ACC112 (cell line): ENCODE measurements around the gene CCR3.

Experiments used
- H2AFZ ChIP-seq: fragments of 200-600 bp; sonication (generic); one replicate; pipeline ENCODE4 v1.6.0; 2017; ENCODE audit warnings: antibody characterized with exemption, low read length; ENCODE audit not compliant: unreplicated experiment
- H3K27ac ChIP-seq: fragments of 200-600 bp; sonication (generic); 2 replicates; pipeline ENCODE4 v1.5.1; 2014; ENCODE audit warnings: low read depth, mild to moderate bottlenecking, antibody characterized with exemption, low read length, moderate library complexity
- H3K27me3 ChIP-seq: fragments of 200-600 bp; sonication (generic); 2 replicates; pipeline ENCODE4 v1.6.1; 2014; ENCODE audit warnings: mild to moderate bottlenecking, antibody characterized with exemption, low read length, moderate library complexity, mixed read lengths; ENCODE audit not compliant: insufficient read depth
- H3K36me3 ChIP-seq: fragments of 200-600 bp; sonication (generic); 2 replicates; pipeline ENCODE4 v1.6.1; 2016; ENCODE audit warnings: mild to moderate bottlenecking, antibody characterized with exemption, low read length, moderate library complexity, mixed read lengths; ENCODE audit not compliant: insufficient read depth
- H3K4me1 ChIP-seq: fragments of 200-600 bp; sonication (generic); one replicate; pipeline ENCODE4 v1.6.1; 2016; ENCODE audit warnings: low read length, mixed read lengths; ENCODE audit not compliant: insufficient read depth, unreplicated experiment, control insufficient read depth
- H3K4me3 ChIP-seq: fragments of 200-600 bp; sonication (generic); 2 replicates; pipeline ENCODE4 v1.5.1; 2014; ENCODE audit warnings: mild to moderate bottlenecking, low read depth, low read length
- H3K79me2 ChIP-seq: fragments of 200-600 bp; sonication (generic); one replicate; pipeline ENCODE4 v1.6.0; 2016; ENCODE audit warnings: low read length; ENCODE audit not compliant: control insufficient read depth, unreplicated experiment, insufficient read depth

The CCR3 gene

DNA sequence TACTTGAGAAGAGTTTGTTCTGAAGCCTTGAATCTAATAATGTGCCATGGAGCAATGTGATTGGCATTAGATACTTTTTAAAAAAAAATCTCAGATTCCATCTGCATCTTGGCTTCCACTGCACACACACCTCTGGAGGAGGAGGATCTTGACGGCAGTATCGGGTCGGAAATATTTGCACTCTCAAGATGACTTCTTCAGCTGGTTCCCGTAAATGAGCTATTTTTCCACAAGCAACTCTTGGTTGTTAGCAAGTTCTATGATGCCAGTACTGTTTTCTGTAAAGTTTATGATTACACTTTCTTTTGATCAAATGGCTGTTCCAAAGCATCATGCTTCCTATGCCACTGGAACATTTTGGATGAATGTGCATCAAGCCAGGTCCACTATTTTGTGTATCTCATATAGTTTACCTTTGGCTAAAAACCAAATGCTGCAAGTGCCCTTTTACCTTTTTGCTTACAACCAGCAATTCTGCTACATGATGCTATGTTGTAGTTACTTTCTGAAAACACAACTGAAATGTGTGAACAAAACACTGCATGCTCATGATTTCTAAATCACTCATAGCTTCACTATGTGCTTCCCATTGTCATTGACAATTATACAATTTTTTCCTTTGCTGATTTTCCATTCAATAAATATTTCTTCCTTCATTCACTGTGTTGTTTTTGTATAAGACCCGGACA, 43.8 kb downstream of the CCR3 start:
- H3K79me2 ChIP-seq: no peaks in the 10 kb centered on the region
- H3K4me3 ChIP-seq: no peak overlapping the region
- H3K27ac ChIP-seq: no peak overlapping the region
- H2AFZ ChIP-seq: no peak overlapping the region
- no peaks in the 10 kb centered on the region for H3K4me1 ChIP-seq
- peaks cover 42% of the 10 kb centered on the region for H3K27me3 ChIP-seq
- H3K36me3 ChIP-seq: no peaks in the 10 kb centered on the region

- Histone ChIP-seq H3K4me1 (no peaks in the 10 kb centered on the region), H3K4me3 (no peak overlapping the region), H3K36me3 (no peaks in the 10 kb centered on the region), H3K27ac (no peak overlapping the region), H3K79me2 (no peaks in the 10 kb centered on the region), H3K27me3 (peaks cover 46% of the 10 kb centered on the region), H2AFZ (no peak overlapping the region)
Observed at GRCh38 chr3:46286947-46287565, 44.8 kb downstream of the CCR3 start.

GRCh38 chr3:46289551-46289950, 47.3 kb downstream of the CCR3 start:
- Histone ChIP-seq H2AFZ (no peak overlapping the region), H3K4me3 (no peak overlapping the region), H3K27me3 (peaks cover 45% of the 10 kb centered on the region), H3K36me3 (no peaks in the 10 kb centered on the region), H3K4me1 (no peaks in the 10 kb centered on the region), H3K27ac (no peak overlapping the region), H3K79me2 (no peaks in the 10 kb centered on the region)

DNA sequence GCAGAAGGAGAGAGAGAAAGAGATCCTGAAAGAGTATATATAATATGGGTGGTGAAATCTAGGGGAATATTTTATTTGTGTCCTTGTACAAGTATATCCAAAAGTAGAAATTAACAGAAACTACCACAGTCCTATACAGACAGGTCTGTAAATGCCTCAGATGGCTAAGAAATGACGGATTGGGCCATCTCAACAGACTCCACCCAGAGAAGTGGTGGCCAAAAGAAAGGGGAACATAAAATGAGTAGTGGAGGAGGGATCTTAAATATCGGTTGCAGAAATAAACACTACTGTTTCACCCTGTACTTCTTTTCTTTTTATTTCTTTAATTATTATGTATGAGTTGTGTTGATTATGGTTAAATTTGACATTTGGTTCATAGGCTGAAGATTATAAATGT, 47.7 kb downstream of the CCR3 start:
- H3K36me3 ChIP-seq: no peaks in the 10 kb centered on the region
- H3K27ac ChIP-seq: no peak overlapping the region
- H2AFZ ChIP-seq: no peak overlapping the region
- no peaks in the 10 kb centered on the region for H3K79me2 ChIP-seq
- H3K27me3 ChIP-seq: peaks cover 48% of the 10 kb centered on the region
- no peaks in the 10 kb centered on the region for H3K4me1 ChIP-seq
- H3K4me3 ChIP-seq: no peak overlapping the region

- Histone ChIP-seq H2AFZ (no peak overlapping the region), H3K4me3 (no peak overlapping the region), H3K27me3 (peaks cover 53% of the 10 kb centered on the region), H3K27ac (no peak overlapping the region), H3K4me1 (no peaks in the 10 kb centered on the region), H3K36me3 (no peaks in the 10 kb centered on the region), H3K79me2 (no peaks in the 10 kb centered on the region)
Observed at GRCh38 chr3:46291046-46291445, 48.8 kb downstream of the CCR3 start.

GRCh38 chr3:46293035-46293724, 50.9 kb downstream of the CCR3 start:
- H3K27me3 ChIP-seq: peaks cover 62% of the 10 kb centered on the region
- no peak overlapping the region for H2AFZ ChIP-seq
- no peaks in the 10 kb centered on the region for H3K36me3 ChIP-seq
- H3K4me1 ChIP-seq: no peaks in the 10 kb centered on the region
- H3K27ac ChIP-seq: no peak overlapping the region
- H3K4me3 ChIP-seq: no peak overlapping the region
- H3K79me2 ChIP-seq: no peaks in the 10 kb centered on the region

GRCh38 chr3:46293991-46294833, 52.0 kb downstream of the CCR3 start:
- Histone ChIP-seq H3K79me2 (no peaks in the 10 kb centered on the region), H3K4me1 (no peaks in the 10 kb centered on the region), H2AFZ (no peak overlapping the region), H3K27ac (no peak overlapping the region), H3K27me3 (peaks cover 72% of the 10 kb centered on the region), H3K36me3 (no peaks in the 10 kb centered on the region), H3K4me3 (no peak overlapping the region)

- no peak overlapping the region for H3K27ac ChIP-seq
- H3K36me3 ChIP-seq: no peaks in the 10 kb centered on the region
- H3K27me3 ChIP-seq: peaks cover 78% of the 10 kb centered on the region
- H3K79me2 ChIP-seq: no peaks in the 10 kb centered on the region
- H3K4me3 ChIP-seq: no peak overlapping the region
- no peaks in the 10 kb centered on the region for H3K4me1 ChIP-seq
- no peak overlapping the region for H2AFZ ChIP-seq
Observed at GRCh38 chr3:46296826-46297225, 54.6 kb downstream of the CCR3 start.

DNA sequence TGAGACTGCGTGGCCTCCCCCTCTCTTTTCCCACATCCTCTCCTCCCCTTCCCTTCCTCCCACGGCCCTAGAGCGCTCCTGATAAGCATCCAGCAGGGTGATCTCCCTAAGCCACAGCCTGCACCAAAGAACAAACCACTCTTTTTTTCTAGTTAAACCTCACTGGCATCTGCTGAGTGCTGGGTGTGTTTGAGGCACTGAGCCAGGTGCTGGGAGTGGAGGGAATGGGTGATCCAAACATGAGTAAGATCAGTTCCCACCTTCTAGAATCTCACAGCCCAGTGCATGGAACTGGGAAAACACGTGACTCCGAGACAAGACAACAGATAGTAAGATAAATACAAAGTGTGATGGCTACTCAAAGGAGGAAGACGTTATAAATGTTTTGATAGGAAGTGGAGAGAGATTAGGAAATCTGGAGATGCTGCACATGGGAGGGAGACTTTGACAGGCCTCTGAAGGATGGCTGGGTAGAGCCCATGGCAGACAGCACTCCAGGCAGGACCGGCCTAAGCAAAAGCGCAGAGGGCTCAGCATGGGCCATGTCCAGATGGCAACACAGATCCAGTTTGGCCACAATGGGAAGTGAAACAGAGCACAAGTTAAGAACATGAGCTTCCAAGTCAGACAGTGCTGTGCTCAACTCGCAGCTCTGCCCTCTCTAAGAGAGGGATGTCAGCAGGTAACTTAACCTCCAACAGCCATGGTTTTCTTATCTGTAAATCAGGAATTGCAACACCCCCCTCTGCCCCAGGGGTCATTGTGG, 55.6 kb downstream of the CCR3 start:
- Histone ChIP-seq H3K27ac (no peak overlapping the region), H2AFZ (no peak overlapping the region), H3K27me3 (peaks cover 73% of the 10 kb centered on the region), H3K36me3 (no peaks in the 10 kb centered on the region), H3K4me1 (no peaks in the 10 kb centered on the region), H3K4me3 (no peak overlapping the region), H3K79me2 (no peaks in the 10 kb centered on the region)
